ENCODE results near the gene CMC1.

CMC1 gene

GRCh38 chr3:28300345-28300962, 59.0 kb downstream of the CMC1 start:
- no peak for DNase-seq (ENCODE audit: low read depth)

GRCh38 chr3:28301688-28302087, 60.3 kb downstream of the CMC1 start:
- DNase-seq (ENCODE audit: low read depth), result no peak

GRCh38 chr3:28308196-28308595, 66.8 kb downstream of the CMC1 start:
- DNase-seq (ENCODE audit: low read depth), result no peak

- DNase-seq (ENCODE audit: low read depth), result no peak
Measured at GRCh38 chr3:28315711-28316110, 74.3 kb downstream of the CMC1 start.

GRCh38 chr3:28316226-28316625, 74.8 kb downstream of the CMC1 start:
- no peak for DNase-seq (ENCODE audit: low read depth)

GRCh38 chr3:28317438-28318022, 76.1 kb downstream of the CMC1 start:
- no peak for DNase-seq (ENCODE audit: low read depth)

- DNase-seq (ENCODE audit: low read depth), result no peak
Measured at GRCh38 chr3:28320981-28321380, 79.6 kb downstream of the CMC1 start.

- DNase-seq (ENCODE audit: low read depth), result no peak
Measured at GRCh38 chr3:28322464-28322863, 81.0 kb downstream of the CMC1 start.

GRCh38 chr3:28326458-28326926, 85.1 kb downstream of the CMC1 start:
- no peak for DNase-seq (ENCODE audit: low read depth)

GRCh38 chr3:28328188-28329151, 87.1 kb downstream of the CMC1 start:
- DNase-seq (ENCODE audit: low read depth), result no peak

GRCh38 chr3:28334552-28334951, 93.1 kb downstream of the CMC1 start:
- no peak for DNase-seq (ENCODE audit: low read depth)

GRCh38 chr3:28335246-28335645, 93.8 kb downstream of the CMC1 start:
- DNase-seq (ENCODE audit: low read depth), result no peak

- DNase-seq (ENCODE audit: low read depth), result no peak
Measured at GRCh38 chr3:28337230-28337629, 95.8 kb downstream of the CMC1 start.

GRCh38 chr3:28343144-28343543, 101.7 kb downstream of the CMC1 start:
- DNase-seq (ENCODE audit: low read depth), result no peak

GRCh38 chr3:28345690-28346089, 104.3 kb downstream of the CMC1 start:
- no peak for DNase-seq (ENCODE audit: low read depth)

GRCh38 chr3:28347374-28348264, 106.2 kb downstream of the CMC1 start:
- DNase-seq (ENCODE audit: low read depth), result no peak

GRCh38 chr3:28348265-28348628, 106.8 kb downstream of the CMC1 start:
- DNase-seq (ENCODE audit: low read depth), result no peak

- peak; percentile 81 for DNase-seq (ENCODE audit: low read depth)
Measured at GRCh38 chr3:28348629-28349468, 107.4 kb downstream of the CMC1 start, which contains the start of the genes AZI2 and ZCWPW2. AZI2 (minus strand) TSS chr3:28348824; CDS start chr3:28340617, 8,207 bp downstream. ZCWPW2 (plus strand) TSS chr3:28348721; CDS start chr3:28413069, 64,348 bp downstream.

GRCh38 chr3:28349469-28350000, 108.1 kb downstream of the CMC1 start:
- DNase-seq (ENCODE audit: low read depth), result no peak

All from CMK (cell line).